ENCODE results near the gene OSBPL10. TPM values are rescaled to one million over a fixed set of nuclear protein-coding genes. Genes with fewer than 3 reads are reported as not detected.

The OSBPL10 gene
- total RNA-seq, 4 donors from 2014 or later: 18.6 to 33.6 (median 28.8) TPM

GRCh38 chr3:31911643-31912042, 69.4 kb downstream of the OSBPL10 start:
- Histone ChIP-seq H3K27ac (no peak overlapping the region), H3K27me3 (no peaks in the 10 kb centered on the region), H3K9me3 (no peaks in the 10 kb centered on the region), H3K4me1 (peaks cover 8 to 18% of the 10 kb centered on the region in 2 donors), H3K36me3 (no peaks in the 10 kb centered on the region), H3K4me3 (replicated peaks in 1 of 3) (no peak overlapping the region)
- TF ChIP-seq, protein P1, sequence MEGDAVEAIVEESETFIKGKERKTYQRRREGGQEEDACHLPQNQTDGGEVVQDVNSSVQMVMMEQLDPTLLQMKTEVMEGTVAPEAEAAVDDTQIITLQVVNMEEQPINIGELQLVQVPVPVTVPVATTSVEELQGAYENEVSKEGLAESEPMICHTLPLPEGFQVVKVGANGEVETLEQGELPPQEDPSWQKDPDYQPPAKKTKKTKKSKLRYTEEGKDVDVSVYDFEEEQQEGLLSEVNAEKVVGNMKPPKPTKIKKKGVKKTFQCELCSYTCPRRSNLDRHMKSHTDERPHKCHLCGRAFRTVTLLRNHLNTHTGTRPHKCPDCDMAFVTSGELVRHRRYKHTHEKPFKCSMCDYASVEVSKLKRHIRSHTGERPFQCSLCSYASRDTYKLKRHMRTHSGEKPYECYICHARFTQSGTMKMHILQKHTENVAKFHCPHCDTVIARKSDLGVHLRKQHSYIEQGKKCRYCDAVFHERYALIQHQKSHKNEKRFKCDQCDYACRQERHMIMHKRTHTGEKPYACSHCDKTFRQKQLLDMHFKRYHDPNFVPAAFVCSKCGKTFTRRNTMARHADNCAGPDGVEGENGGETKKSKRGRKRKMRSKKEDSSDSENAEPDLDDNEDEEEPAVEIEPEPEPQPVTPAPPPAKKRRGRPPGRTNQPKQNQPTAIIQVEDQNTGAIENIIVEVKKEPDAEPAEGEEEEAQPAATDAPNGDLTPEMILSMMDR (IDR thresholded peaks at IDR 0.05): no peak
- no peak for TF ChIP-seq POLR2A (IDR thresholded peaks at IDR 0.05)
- WGBS, 2 donors: 92 to 97% methylated on average over 3 of the region's 3 CpGs
- intact Hi-C loops (cut with DNase I): no loop called here
- DNase-seq: no peak

DNA sequence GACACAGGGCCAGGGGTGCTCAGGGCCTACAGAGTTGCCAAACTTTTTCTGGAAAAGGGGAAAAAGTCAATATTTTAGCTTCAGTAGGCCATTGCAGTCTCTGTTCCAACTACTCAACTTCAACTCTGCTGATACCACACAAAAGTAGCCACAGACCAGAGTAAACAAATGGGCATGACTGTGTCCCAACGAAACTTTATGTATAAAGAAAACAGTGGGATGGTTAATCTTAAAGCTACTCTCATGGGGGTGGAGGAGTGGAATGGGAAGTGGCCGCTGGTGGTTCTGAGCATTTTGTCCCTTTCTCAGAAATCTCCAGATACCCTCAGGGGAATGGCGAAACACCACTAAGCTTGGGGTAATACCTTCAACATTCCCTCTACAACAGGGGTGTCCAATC, 69.9 kb downstream of the OSBPL10 start:
- TF ChIP-seq POLR2A (IDR thresholded peaks at IDR 0.05): no peak
- TF ChIP-seq, protein P1 (IDR thresholded peaks at IDR 0.05): no peak
- no peaks in the 10 kb centered on the region for H3K9me3 ChIP-seq
- H3K36me3 ChIP-seq: no peaks in the 10 kb centered on the region
- no peak overlapping the region for H3K4me3 ChIP-seq (replicated peaks in 1 of 3)
- H3K4me1 ChIP-seq: peaks cover 3 to 13% of the 10 kb centered on the region in 2 donors
- intact Hi-C loops (cut with DNase I): no loop called here
- no peaks in the 10 kb centered on the region for H3K27me3 ChIP-seq
- DNase-seq: no peak
- H3K27ac ChIP-seq: no peak overlapping the region
- 92 to 98% methylated on average over 3 of the region's 3 CpGs for WGBS, 2 donors

DNA sequence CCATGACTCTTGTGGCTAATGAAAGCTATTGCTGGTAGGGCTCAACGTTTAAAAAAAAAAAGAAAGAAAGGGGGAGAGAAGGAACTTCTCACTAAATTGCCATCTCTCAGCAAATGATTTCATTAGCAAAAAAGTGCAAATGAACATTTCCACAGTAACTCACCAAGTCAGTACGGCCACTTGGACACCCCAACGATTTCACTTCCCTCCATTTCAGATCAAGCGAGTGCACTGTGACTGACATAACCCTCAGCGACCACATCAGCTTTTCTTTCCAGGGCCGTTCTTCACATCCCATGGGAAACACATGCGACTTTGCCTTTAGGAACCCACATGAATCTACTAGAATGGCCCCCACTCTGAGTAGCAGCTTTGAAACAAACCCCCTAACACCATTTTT, 71.6 kb downstream of the OSBPL10 start:
- no peak for TF ChIP-seq POLR2A (IDR thresholded peaks at IDR 0.05)
- TF ChIP-seq, protein P1 (IDR thresholded peaks at IDR 0.05): no peak
- H3K36me3 ChIP-seq: no peaks in the 10 kb centered on the region
- no peaks in the 10 kb centered on the region for H3K9me3 ChIP-seq
- H3K4me1 ChIP-seq: peaks cover 3 to 14% of the 10 kb centered on the region in 2 donors
- whole genome bisulfite sequencing, 2 donors: 88 to 89% methylated on average over 7 of the region's 7 CpGs
- no peak overlapping the region for H3K27ac ChIP-seq
- DNase-seq: no peak
- no peak overlapping the region for H3K4me3 ChIP-seq (replicated peaks in 1 of 3)
- H3K27me3 ChIP-seq: no peaks in the 10 kb centered on the region
- intact Hi-C loops (cut with DNase I): no loop called here

DNA sequence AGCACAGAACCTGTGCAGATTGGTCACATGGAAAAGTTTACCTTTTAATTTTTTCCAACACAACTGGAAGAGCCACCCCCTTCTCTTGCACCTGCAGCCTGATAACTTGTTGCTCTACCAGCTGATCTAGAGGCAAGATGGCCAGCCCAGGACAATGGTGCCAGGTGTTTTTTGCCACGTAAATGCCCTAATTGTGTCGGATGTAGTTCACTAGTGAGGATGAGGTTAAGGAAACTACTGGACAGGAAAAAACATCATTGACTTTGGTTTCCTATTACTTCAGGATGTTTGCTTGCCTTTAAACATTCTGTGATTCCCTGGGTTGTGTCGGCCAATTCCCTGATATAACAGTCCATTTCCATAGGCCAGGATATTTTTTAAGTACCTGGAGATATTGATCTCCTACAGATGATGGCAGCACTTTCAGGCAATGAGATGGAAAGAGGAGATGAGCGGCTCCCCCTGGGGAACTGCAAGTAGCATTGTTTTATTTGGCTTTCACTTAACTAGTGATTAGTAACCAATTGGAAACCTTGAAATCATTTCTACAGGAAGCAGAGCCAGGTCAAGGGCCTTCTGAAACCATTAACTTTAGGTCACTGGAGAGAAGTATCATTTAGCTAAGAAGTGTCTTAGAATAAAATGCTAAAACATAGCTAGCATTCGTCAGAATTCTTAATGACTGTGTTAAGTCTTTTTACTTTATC, 72.5 kb downstream of the OSBPL10 start:
- TF ChIP-seq, protein P1 (IDR thresholded peaks at IDR 0.05): no peak
- TF ChIP-seq POLR2A (IDR thresholded peaks at IDR 0.05): no peak
- intact Hi-C loops (cut with DNase I): no loop called here
- no peak for DNase-seq
- no peaks in the 10 kb centered on the region for H3K27me3 ChIP-seq
- no peak overlapping the region for H3K27ac ChIP-seq
- no peak overlapping the region for H3K4me3 ChIP-seq (replicated peaks in 1 of 3)
- H3K9me3 ChIP-seq: no peaks in the 10 kb centered on the region
- no peaks in the 10 kb centered on the region for H3K36me3 ChIP-seq
- WGBS, 2 donors: 54 to 71% methylated on average over 5 of the region's 5 CpGs
- H3K4me1 ChIP-seq: peaks cover 3 to 22% of the 10 kb centered on the region in 2 donors

DNA sequence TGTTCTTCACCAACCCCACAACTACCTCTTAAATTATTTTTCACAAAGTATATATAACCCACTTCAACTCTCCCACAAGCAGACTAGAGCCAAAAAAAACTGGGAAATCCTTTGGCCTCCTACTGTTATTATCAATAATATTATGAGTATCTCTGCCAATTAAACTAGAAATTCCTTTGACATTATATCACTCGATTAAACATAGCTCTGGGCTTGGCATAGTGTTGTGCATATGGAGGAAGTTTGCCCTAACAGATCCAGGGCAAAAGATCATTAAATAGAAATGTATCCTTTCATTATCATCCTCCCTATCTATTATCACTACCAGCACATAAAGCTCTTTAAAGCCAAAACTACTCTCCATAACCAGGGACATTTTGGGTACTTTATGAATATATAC, 74.9 kb downstream of the OSBPL10 start:
- DNase-seq: no peak
- Histone ChIP-seq H3K27me3 (no peaks in the 10 kb centered on the region), H3K27ac (no peak overlapping the region), H3K9me3 (no peaks in the 10 kb centered on the region), H3K4me3 (replicated peaks in 1 of 3) (no peak overlapping the region), H3K36me3 (no peaks in the 10 kb centered on the region), H3K4me1 (peaks cover 3 to 22% of the 10 kb centered on the region in 2 donors)
- TF ChIP-seq, protein P1 (IDR thresholded peaks at IDR 0.05): no peak
- no peak for TF ChIP-seq POLR2A (IDR thresholded peaks at IDR 0.05)
- WGBS, 2 donors: 77 to 89% methylated on average over 1 of the region's 1 CpG
- intact Hi-C loops (cut with DNase I): no loop called here
